Measurements from ENCODE around the gene GPR75.

GPR75 gene

GRCh38 chr2:53859206-53860181, at the start of gene GPR75:
Gene GPR75 (minus strand): TSS chr2:53859967. CDS start chr2:53854756, 5,211 bp downstream.
- DNase-seq = no peak

- no peak for DNase-seq
Observed at GRCh38 chr2:53907582-53907981, 47.8 kb upstream of the GPR75 start.

- no peak for DNase-seq
Observed at GRCh38 chr2:53905396-53905795, 45.6 kb upstream of the GPR75 start.

GRCh38 chr2:53903011-53903410, 43.2 kb upstream of the GPR75 start:
- DNase-seq = no peak

GRCh38 chr2:53901192-53901591, 41.4 kb upstream of the GPR75 start:
- no peak for DNase-seq

GRCh38 chr2:53896864-53897263, 37.1 kb upstream of the GPR75 start:
- DNase-seq = no peak

GRCh38 chr2:53886406-53887280, 26.9 kb upstream of the GPR75 start:
- no peak for DNase-seq

- no peak for DNase-seq
Observed at GRCh38 chr2:53884883-53885282, 25.1 kb upstream of the GPR75 start.

GRCh38 chr2:53881986-53882385, 22.2 kb upstream of the GPR75 start:
- no peak for DNase-seq

- no peak for DNase-seq
Observed at GRCh38 chr2:53881360-53881759, 21.6 kb upstream of the GPR75 start.

GRCh38 chr2:53880756-53881155, 21.0 kb upstream of the GPR75 start:
- no peak for DNase-seq

- DNase-seq = no peak
Observed at GRCh38 chr2:53877556-53877955, 17.8 kb upstream of the GPR75 start.

- no peak for DNase-seq
Observed at GRCh38 chr2:53877112-53877511, 17.3 kb upstream of the GPR75 start.

- no peak for DNase-seq
Observed at GRCh38 chr2:53874401-53874950, 14.7 kb upstream of the GPR75 start.

GRCh38 chr2:53867773-53868172, 8.0 kb upstream of the GPR75 start:
- no peak for DNase-seq

GRCh38 chr2:53867169-53867568, 7.4 kb upstream of the GPR75 start:
- DNase-seq = no peak

GRCh38 chr2:53865962-53866361, 6.2 kb upstream of the GPR75 start:
- no peak for DNase-seq

- no peak for DNase-seq
Observed at GRCh38 chr2:53865264-53865663, 5.5 kb upstream of the GPR75 start.

- no peak for DNase-seq
Observed at GRCh38 chr2:53863538-53864227, 3.9 kb upstream of the GPR75 start.

- no peak for DNase-seq
Observed at GRCh38 chr2:53861824-53862223, 2.1 kb upstream of the GPR75 start.

GRCh38 chr2:53856272-53856671, 3.5 kb downstream of the GPR75 start:
- DNase-seq = no peak

- DNase-seq = no peak
Observed at GRCh38 chr2:53854678-53855077, 5.1 kb downstream of the GPR75 start.

- no peak for DNase-seq
Observed at GRCh38 chr2:53852532-53852931, 7.2 kb downstream of the GPR75 start.

Measured in SHP77 (cell line).